HAP-1 (cell line): ENCODE measurements around the gene SLC7A5.
"Not testable (repeated sequence)": the region's sequence is repeated elsewhere in the genome, so short reads cannot be mapped to it uniquely, and the experiment has no call there.

Experiments used
- DNase-seq, 2 experiments: peaks; one replicate each; pipeline ENCODE4 v3.0.0-alpha.2; 2016 to 2020; ENCODE audit warnings: low spot score in 2 of 2
- H3K27me3 ChIP-seq: fragments of 250-450 bp; sonication (Bioruptor Pico); 2 replicates; pipeline ENCODE4 v1.5.1; 2020; ENCODE audit warnings: low read depth, mild to moderate bottlenecking, moderate library complexity
- H3K36me3 ChIP-seq: fragments of 250-450 bp; sonication (Bioruptor Pico); replicated peaks from 2 replicates; pipeline ENCODE4 v1.5.1; 2020; ENCODE audit warnings: mild to moderate bottlenecking
- H3K4me1 ChIP-seq: fragments of 250-450 bp; sonication (Bioruptor Pico); 2 replicates; pipeline ENCODE4 v1.5.1; 2020; ENCODE audit warnings: mild to moderate bottlenecking
- H3K4me3 ChIP-seq: fragments of 250-450 bp; sonication (Bioruptor Pico); 2 replicates; pipeline ENCODE4 v1.5.1; 2020; ENCODE audit warnings: mild to moderate bottlenecking, moderate library complexity
- H3K9me3 ChIP-seq: fragments of 250-450 bp; sonication (Bioruptor Pico); 2 replicates; pipeline ENCODE4 v1.5.1; 2020; ENCODE audit warnings: mild to moderate bottlenecking, moderate library complexity
- in situ Hi-C: fragments of 300-500 bp; cut with MboI; formaldehyde crosslinking; loops from 3 replicates; pipeline ENCODE4 v1.14.3; 2020; ENCODE audit warnings: low sequenced_read_pairs, inconsistent platforms, mixed read lengths

SLC7A5 gene

GRCh38 chr16:87869061-87869878 is at the start of gene SLC7A5:
SLC7A5 (minus strand) TSS chr16:87869507; CDS start chr16:87869422, 85 bp downstream.
- H3K27me3 ChIP-seq, H3K9me3 ChIP-seq: not testable (repeated sequence)
- H3K36me3 ChIP-seq = peaks cover 19% of the 10 kb centered on the region
- in situ Hi-C loops = loop anchor here (5.0 to 25.0 kb wide), 2 partner anchors 92 to 482 kb away; partner anchors contain the start of genes FBXO31 and MAP1LC3B
- DNase-seq = peak; percentile 37 to 91
- H3K4me3 ChIP-seq = peak within 1 kb of the TSS; percentile 81
- peaks cover 21% of the 10 kb centered on the region for H3K4me1 ChIP-seq

GRCh38 chr16:87918338-87918737 is 49.0 kb upstream of the SLC7A5 start:
- Histone ChIP-seq H3K4me3 (no peak overlapping the region), H3K36me3 (no peaks in the 10 kb centered on the region), H3K27me3 (no peaks in the 10 kb centered on the region), H3K4me1 (no peaks in the 10 kb centered on the region), H3K9me3 (no peaks in the 10 kb centered on the region)
- in situ Hi-C loops = no loop called here
- DNase-seq = no peak

- Histone ChIP-seq H3K36me3 (no peaks in the 10 kb centered on the region), H3K4me3 (no peak overlapping the region), H3K9me3 (no peaks in the 10 kb centered on the region), H3K27me3 (no peaks in the 10 kb centered on the region), H3K4me1 (no peaks in the 10 kb centered on the region)
- DNase-seq = no peak
- in situ Hi-C loops = no loop called here
These were observed 48.2 kb upstream of the SLC7A5 start for GRCh38 chr16:87917503-87917902.

- Histone ChIP-seq H3K4me3 (no peak overlapping the region), H3K4me1 (no peaks in the 10 kb centered on the region), H3K36me3 (no peaks in the 10 kb centered on the region), H3K27me3 (no peaks in the 10 kb centered on the region), H3K9me3 (no peaks in the 10 kb centered on the region)
- in situ Hi-C loops = no loop called here
- DNase-seq = no peak
These were observed 45.5 kb upstream of the SLC7A5 start for GRCh38 chr16:87914812-87915211.

GRCh38 chr16:87914021-87914725 is 44.9 kb upstream of the SLC7A5 start:
- H3K9me3 ChIP-seq, H3K27me3 ChIP-seq, in situ Hi-C loops, DNase-seq, H3K4me3 ChIP-seq, H3K36me3 ChIP-seq, H3K4me1 ChIP-seq: not testable (repeated sequence)

GRCh38 chr16:87912691-87913090 is 43.4 kb upstream of the SLC7A5 start:
- H3K9me3 ChIP-seq, H3K4me1 ChIP-seq, H3K27me3 ChIP-seq, H3K36me3 ChIP-seq, in situ Hi-C loops, H3K4me3 ChIP-seq, DNase-seq: not testable (repeated sequence)

- H3K4me3 ChIP-seq, H3K27me3 ChIP-seq, H3K4me1 ChIP-seq, DNase-seq, H3K36me3 ChIP-seq, H3K9me3 ChIP-seq, in situ Hi-C loops: not testable (repeated sequence)
These were observed 41.9 kb upstream of the SLC7A5 start for GRCh38 chr16:87911106-87911763.

- DNase-seq = peak; percentile 57 to 88
- H3K36me3 ChIP-seq, H3K27me3 ChIP-seq, in situ Hi-C loops, H3K9me3 ChIP-seq, H3K4me1 ChIP-seq, H3K4me3 ChIP-seq: not testable (repeated sequence)
These were observed 40.1 kb upstream of the SLC7A5 start for GRCh38 chr16:87909203-87909935.

GRCh38 chr16:87908101-87908500 is 38.8 kb upstream of the SLC7A5 start:
- not testable (repeated sequence) for H3K36me3 ChIP-seq

GRCh38 chr16:87905521-87905920 is 36.2 kb upstream of the SLC7A5 start:
- H3K4me3 ChIP-seq, in situ Hi-C loops, H3K27me3 ChIP-seq, DNase-seq, H3K4me1 ChIP-seq, H3K9me3 ChIP-seq, H3K36me3 ChIP-seq: not testable (repeated sequence)

More at GRCh38 chr16:87908101-87908500, 38.8 kb upstream of the SLC7A5 start:
- DNase-seq, H3K27me3 ChIP-seq, in situ Hi-C loops, H3K4me3 ChIP-seq, H3K9me3 ChIP-seq, H3K4me1 ChIP-seq: not testable (repeated sequence)

GRCh38 chr16:87904963-87905362 is 35.7 kb upstream of the SLC7A5 start:
- H3K27me3 ChIP-seq, H3K4me3 ChIP-seq, DNase-seq, H3K4me1 ChIP-seq, H3K9me3 ChIP-seq, H3K36me3 ChIP-seq, in situ Hi-C loops: not testable (repeated sequence)

- H3K4me3 ChIP-seq, H3K36me3 ChIP-seq, in situ Hi-C loops, H3K27me3 ChIP-seq, H3K9me3 ChIP-seq, DNase-seq, H3K4me1 ChIP-seq: not testable (repeated sequence)
These were observed 31.2 kb upstream of the SLC7A5 start for GRCh38 chr16:87900489-87900888.
